ENCODE measurements around the gene ZNF668. TPM values are rescaled to one million over a fixed set of nuclear protein-coding genes. Genes with fewer than 3 reads are reported as not detected.
"Not testable (repeated sequence)": the region's sequence is repeated elsewhere in the genome, so short reads cannot be mapped to it uniquely, and the experiment has no call there.

The ZNF668 gene
- total RNA-seq, 1 donor from 2014 or later, result 5.4 TPM

- DNase-seq (ENCODE audit: low read depth in 2 of 2), result not testable (repeated sequence)
These were observed 60.7 kb downstream of the ZNF668 start for GRCh38 chr16:31013292-31013691.

- not testable (repeated sequence) for DNase-seq (ENCODE audit: low read depth in 2 of 2)
These were observed 62.2 kb downstream of the ZNF668 start for GRCh38 chr16:31011815-31012214.

Other genes starting within 250 kb of the ZNF668 start
- gene BCL7C, start 180.2 kb downstream of the ZNF668 start, total RNA-seq, result 49.9 and 60.8 TPM in 2 replicates
- 0.13 TPM in 2 replicates for gene CTF1, start 177.6 kb downstream of the ZNF668 start, total RNA-seq
- gene FBXL19, start 150.7 kb downstream of the ZNF668 start, total RNA-seq, result 16.6 and 18.2 TPM in 2 replicates
- 23.7 and 33.6 TPM in 2 replicates for gene ORAI3, start 125.2 kb downstream of the ZNF668 start, total RNA-seq
- gene SETD1A, start 116.5 kb downstream of the ZNF668 start, total RNA-seq, result 1.7 and 4.2 TPM in 2 replicates
- 20.8 and 24.7 TPM in 2 replicates for gene HSD3B7, start 89.0 kb downstream of the ZNF668 start, total RNA-seq
- gene STX1B, start 63.6 kb downstream of the ZNF668 start, total RNA-seq, result 0.26 and 0.38 TPM in 2 replicates
- 17.5 and 28.2 TPM in 2 replicates for gene STX4, start 40.7 kb downstream of the ZNF668 start, total RNA-seq
- gene ZNF646, start 182 bp upstream of the ZNF668 start, total RNA-seq, result 8.1 and 13.9 TPM in 2 replicates
- 0.38 and 0.39 TPM in 2 replicates for gene PRSS53, start 14.7 kb upstream of the ZNF668 start, total RNA-seq
- gene VKORC1, start 20.6 kb upstream of the ZNF668 start, total RNA-seq, result 59.8 and 74.6 TPM in 2 replicates
- 9.8 and 20.0 TPM in 2 replicates for gene BCKDK, start 34.1 kb upstream of the ZNF668 start, total RNA-seq
- 30.3 and 37.4 TPM in 2 replicates for gene KAT8, start 43.4 kb upstream of the ZNF668 start, total RNA-seq
- gene PRSS8, start 61.5 kb upstream of the ZNF668 start, total RNA-seq, result not detected in 2 replicates
- gene PRSS36, start 75.8 kb upstream of the ZNF668 start, total RNA-seq, result 0.13 and 0.39 TPM in 2 replicates
- gene FUS, start 105.9 kb upstream of the ZNF668 start, total RNA-seq, result 33.6 and 43.5 TPM in 2 replicates
- 63.3 and 74.2 TPM in 2 replicates for gene PYCARD, start 128.5 kb upstream of the ZNF668 start, total RNA-seq
- gene TRIM72, start 139.9 kb upstream of the ZNF668 start, total RNA-seq, result not detected in 2 replicates
- gene PYDC1, start 142.9 kb upstream of the ZNF668 start, total RNA-seq, result not detected in 2 replicates
- gene ITGAM, start 185.7 kb upstream of the ZNF668 start, total RNA-seq, result under 0.01 TPM in 2 replicates

Measured in dermis microvascular lymphatic vessel endothelial cell (primary cell).